Hepatocyte (in vitro differentiated cells): ENCODE results near the gene GNA14.

Experiments used
- EZH2phosphoT487 ChIP-seq: fragments of 200-600 bp; sonication (generic); IDR thresholded peaks from one replicate; pipeline ENCODE4 v1.6.1; 2018; ENCODE audit warnings: antibody characterized with exemption, mild to moderate bottlenecking, low read depth, moderate library complexity; ENCODE audit not compliant: unreplicated experiment, severe bottlenecking
- TF ChIP-seq, protein P1 (sequence below): fragments of 200-600 bp; sonication (generic); IDR thresholded peaks from 2 replicates; pipeline ENCODE4 v1.5.1; 2016; ENCODE audit warnings: antibody characterized with exemption, mild to moderate bottlenecking; ENCODE audit not compliant: poor library complexity

DNA sequence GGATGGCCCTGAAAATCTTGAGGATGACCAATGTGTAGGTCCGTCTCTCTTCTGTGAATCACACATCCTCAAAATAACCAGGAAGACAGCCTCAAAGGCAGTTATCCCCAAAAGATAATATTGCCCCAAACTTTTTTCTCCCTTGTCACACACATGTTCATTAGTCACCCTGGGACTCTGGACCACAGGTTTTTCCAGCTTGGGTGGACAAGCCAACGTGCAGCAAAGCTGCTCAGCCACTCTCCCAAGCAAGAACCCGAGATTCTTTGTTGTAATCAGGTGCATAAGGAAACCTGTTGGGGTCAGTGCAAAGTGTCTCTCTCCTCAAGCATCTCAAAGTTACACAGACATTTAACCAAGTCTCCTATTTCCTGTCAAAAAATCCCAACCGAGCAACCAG lies 196.6 kb downstream of the GNA14 start:
- TF ChIP-seq, protein P1, sequence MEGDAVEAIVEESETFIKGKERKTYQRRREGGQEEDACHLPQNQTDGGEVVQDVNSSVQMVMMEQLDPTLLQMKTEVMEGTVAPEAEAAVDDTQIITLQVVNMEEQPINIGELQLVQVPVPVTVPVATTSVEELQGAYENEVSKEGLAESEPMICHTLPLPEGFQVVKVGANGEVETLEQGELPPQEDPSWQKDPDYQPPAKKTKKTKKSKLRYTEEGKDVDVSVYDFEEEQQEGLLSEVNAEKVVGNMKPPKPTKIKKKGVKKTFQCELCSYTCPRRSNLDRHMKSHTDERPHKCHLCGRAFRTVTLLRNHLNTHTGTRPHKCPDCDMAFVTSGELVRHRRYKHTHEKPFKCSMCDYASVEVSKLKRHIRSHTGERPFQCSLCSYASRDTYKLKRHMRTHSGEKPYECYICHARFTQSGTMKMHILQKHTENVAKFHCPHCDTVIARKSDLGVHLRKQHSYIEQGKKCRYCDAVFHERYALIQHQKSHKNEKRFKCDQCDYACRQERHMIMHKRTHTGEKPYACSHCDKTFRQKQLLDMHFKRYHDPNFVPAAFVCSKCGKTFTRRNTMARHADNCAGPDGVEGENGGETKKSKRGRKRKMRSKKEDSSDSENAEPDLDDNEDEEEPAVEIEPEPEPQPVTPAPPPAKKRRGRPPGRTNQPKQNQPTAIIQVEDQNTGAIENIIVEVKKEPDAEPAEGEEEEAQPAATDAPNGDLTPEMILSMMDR, result no peak
- no peak for TF ChIP-seq EZH2phosphoT487
